ENCODE results near the gene MAPK8IP3. TPM values are rescaled to one million over a fixed set of nuclear protein-coding genes. Genes with fewer than 3 reads are reported as not detected.
A peak's percentile ranks its signal among the peaks of the same experiment; 100 is the strongest.

MAPK8IP3 gene
- total and polyA plus RNA-seq, 2 donors from 2014 or later: 10.6 to 67.7 TPM

- H3K4me1 ChIP-seq (ENCODE audit: control insufficient read depth in 2 of 3, insufficient read depth in 2 of 3, low read depth in 1 of 3, low read length in 3 of 3): peaks cover 0 to 24% (median 6%) of the 10 kb centered on the region in 3 donors
- FAIRE-seq: no peak
Observed at GRCh38 chr16:1771864-1772361, 65.9 kb downstream of the MAPK8IP3 start.

DNA sequence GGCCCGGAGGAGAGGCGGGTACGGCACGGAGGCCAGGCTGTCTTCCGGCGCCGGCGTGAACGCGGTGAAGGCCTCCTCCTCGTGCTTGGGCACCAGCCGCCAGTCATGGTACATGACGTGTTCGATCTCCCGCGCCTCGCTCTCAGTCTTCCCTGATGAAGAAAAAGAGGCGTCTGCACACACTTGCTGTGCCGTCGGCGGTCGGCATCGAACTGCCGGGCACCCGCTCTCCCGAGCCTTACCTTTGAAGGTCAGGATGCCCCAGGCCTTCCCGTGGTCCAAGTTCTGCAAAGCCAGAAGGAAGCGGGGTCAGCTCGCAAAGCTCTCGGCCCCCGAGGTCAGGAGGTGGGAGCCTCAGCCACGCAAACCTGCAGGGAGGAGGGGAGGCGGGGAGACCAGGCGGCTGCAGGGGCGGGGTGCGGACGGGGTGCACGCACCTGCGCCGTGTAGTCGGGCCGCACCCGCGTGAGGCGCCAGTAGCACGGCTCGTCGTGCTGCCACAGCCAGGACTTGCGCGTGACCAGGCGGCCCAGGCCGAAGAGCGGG, 66.4 kb downstream of the MAPK8IP3 start, which contains the start of gene EME2:
TSS of gene EME2 (plus strand) at position 449 of the 546 bp plus-strand sequence. CDS start 418 bp downstream, outside the sequence.
- Histone ChIP-seq H3K4me3 (ENCODE audit: low read length in 3 of 3) (peak within 1 kb of the TSS; percentile 58 to 81 (median 76)), H3K4me1 (ENCODE audit: control insufficient read depth in 2 of 3, insufficient read depth in 2 of 3, low read depth in 1 of 3, low read length in 3 of 3) (peaks cover 0 to 24% (median 6%) of the 10 kb centered on the region in 3 donors), H3K27ac (ENCODE audit: low read depth in 2 of 2, low read length in 2 of 2) (peak within 1 kb of the TSS; percentile 85), H3K9me3 (ENCODE audit: control insufficient read depth in 2 of 3, insufficient read depth in 1 of 3, low read length in 3 of 3) (no peaks in the 10 kb centered on the region), H3K27me3 (ENCODE audit: control insufficient read depth, insufficient read depth, low read length) (no peaks in the 10 kb centered on the region), H3K36me3 (ENCODE audit: control insufficient read depth in 2 of 3, insufficient read depth in 3 of 3, low read length in 3 of 3) (peaks cover 0 to 4% (median 4%) of the 10 kb centered on the region in 3 donors), H3K9ac (ENCODE audit: low read length in 3 of 3) (peak within 1 kb of the TSS; percentile 39 to 55 (median 55))
- no peak for FAIRE-seq
- TF ChIP-seq CTCF (IDR thresholded peaks at IDR 0.05; ENCODE audit: borderline replicate concordance, extremely low read depth, insufficient read depth): no peak
- intact Hi-C loops (cut with DNase I): no loop called here
- DNase-seq: peak in 1 of 5 donors; percentile 75

More at GRCh38 chr16:1771864-1772361, 65.9 kb downstream of the MAPK8IP3 start:
- DNase-seq: no peak
- intact Hi-C loops (cut with DNase I): no loop called here
- Histone ChIP-seq H3K9me3 (ENCODE audit: control insufficient read depth in 2 of 3, insufficient read depth in 1 of 3, low read length in 3 of 3) (no peaks in the 10 kb centered on the region), H3K4me3 (ENCODE audit: low read length in 3 of 3) (peak overlapping the region; percentile 58 to 81 (median 76)), H3K27ac (ENCODE audit: low read depth in 2 of 2, low read length in 2 of 2) (no peak overlapping the region), H3K36me3 (ENCODE audit: control insufficient read depth in 2 of 3, insufficient read depth in 3 of 3, low read length in 3 of 3) (peaks cover 0 to 5% (median 4%) of the 10 kb centered on the region in 3 donors), H3K27me3 (ENCODE audit: control insufficient read depth, insufficient read depth, low read length) (no peaks in the 10 kb centered on the region), H3K9ac (ENCODE audit: low read length in 3 of 3) (peak overlapping the region; percentile 22 to 55 (median 39))
- no peak for TF ChIP-seq CTCF (IDR thresholded peaks at IDR 0.05; ENCODE audit: borderline replicate concordance, extremely low read depth, insufficient read depth)

- peaks cover 0 to 4% (median 4%) of the 10 kb centered on the region in 3 donors for H3K36me3 ChIP-seq (ENCODE audit: control insufficient read depth in 2 of 3, insufficient read depth in 3 of 3, low read length in 3 of 3)
- no peaks in the 10 kb centered on the region for H3K27me3 ChIP-seq (ENCODE audit: control insufficient read depth, insufficient read depth, low read length)
- peaks cover 0 to 24% (median 6%) of the 10 kb centered on the region in 3 donors for H3K4me1 ChIP-seq (ENCODE audit: control insufficient read depth in 2 of 3, insufficient read depth in 2 of 3, low read depth in 1 of 3, low read length in 3 of 3)
- DNase-seq (peak; percentile 88 to 95 (median 92)), FAIRE-seq (no peak)
- no peaks in the 10 kb centered on the region for H3K9me3 ChIP-seq (ENCODE audit: control insufficient read depth in 2 of 3, insufficient read depth in 1 of 3, low read length in 3 of 3)
- H3K4me3 ChIP-seq (ENCODE audit: low read length in 3 of 3): peak within 1 kb of the TSS; percentile 58 to 81 (median 76)
- peak; percentile 69 for TF ChIP-seq CTCF (IDR thresholded peaks at IDR 0.05; ENCODE audit: borderline replicate concordance, extremely low read depth, insufficient read depth)
- H3K9ac ChIP-seq (ENCODE audit: low read length in 3 of 3): peak within 1 kb of the TSS; percentile 39 to 55 (median 55)
- intact Hi-C loops (cut with DNase I): no loop called here
- peak within 1 kb of the TSS; percentile 85 for H3K27ac ChIP-seq (ENCODE audit: low read depth in 2 of 2, low read length in 2 of 2)
Observed at GRCh38 chr16:1772908-1773702, 67.1 kb downstream of the MAPK8IP3 start, which contains the start of gene MRPS34. MRPS34 (minus strand) TSS chr16:1773134; CDS start chr16:1773119, 15 bp downstream.

All from kidney (tissue), 14 donors.